ENCODE measurements around the gene MMP24OS.
"Not testable (repeated sequence)": the region's sequence is repeated elsewhere in the genome, so short reads cannot be mapped to it uniquely, and the experiment has no call there.

The MMP24OS gene

GRCh38 chr20:35277531-35278395, at the start of gene MMP24OS:
Gene MMP24OS (minus strand): TSS chr20:35278122. CDS start chr20:35277929, 193 bp downstream.
- in situ Hi-C loops (cut with MboI; ENCODE audit: low sequenced_read_pairs), result no loop called here

GRCh38 chr20:35327074-35327976, 49.4 kb upstream of the MMP24OS start:
- in situ Hi-C loops (cut with MboI; ENCODE audit: low sequenced_read_pairs), result no loop called here

GRCh38 chr20:35326740-35327073, 48.8 kb upstream of the MMP24OS start:
- in situ Hi-C loops (cut with MboI; ENCODE audit: low sequenced_read_pairs), result no loop called here

- in situ Hi-C loops (cut with MboI; ENCODE audit: low sequenced_read_pairs), result no loop called here
Measured at GRCh38 chr20:35326021-35326739, 48.3 kb upstream of the MMP24OS start.

- in situ Hi-C loops (cut with MboI; ENCODE audit: low sequenced_read_pairs), result no loop called here
Measured at GRCh38 chr20:35325401-35325800, 47.5 kb upstream of the MMP24OS start.

GRCh38 chr20:35320396-35321126, 42.6 kb upstream of the MMP24OS start:
- in situ Hi-C loops (cut with MboI; ENCODE audit: low sequenced_read_pairs), result no loop called here

- in situ Hi-C loops (cut with MboI; ENCODE audit: low sequenced_read_pairs), result no loop called here
Measured at GRCh38 chr20:35319871-35320197, 41.9 kb upstream of the MMP24OS start.

GRCh38 chr20:35319192-35319870, 41.4 kb upstream of the MMP24OS start:
- in situ Hi-C loops (cut with MboI; ENCODE audit: low sequenced_read_pairs), result no loop called here

- in situ Hi-C loops (cut with MboI; ENCODE audit: low sequenced_read_pairs), result no loop called here
Measured at GRCh38 chr20:35318502-35319157, 40.7 kb upstream of the MMP24OS start.

- in situ Hi-C loops (cut with MboI; ENCODE audit: low sequenced_read_pairs), result no loop called here
Measured at GRCh38 chr20:35317416-35318210, 39.7 kb upstream of the MMP24OS start.

- in situ Hi-C loops (cut with MboI; ENCODE audit: low sequenced_read_pairs), result no loop called here
Measured at GRCh38 chr20:35316086-35316485, 38.2 kb upstream of the MMP24OS start.

- in situ Hi-C loops (cut with MboI; ENCODE audit: low sequenced_read_pairs), result not testable (repeated sequence)
Measured at GRCh38 chr20:35315632-35316020, 37.7 kb upstream of the MMP24OS start.

- in situ Hi-C loops (cut with MboI; ENCODE audit: low sequenced_read_pairs), result no loop called here
Measured at GRCh38 chr20:35314816-35315631, 37.1 kb upstream of the MMP24OS start.

GRCh38 chr20:35312318-35312717, 34.4 kb upstream of the MMP24OS start:
- in situ Hi-C loops (cut with MboI; ENCODE audit: low sequenced_read_pairs), result no loop called here

GRCh38 chr20:35311822-35312221, 33.9 kb upstream of the MMP24OS start:
- in situ Hi-C loops (cut with MboI; ENCODE audit: low sequenced_read_pairs), result no loop called here

GRCh38 chr20:35311409-35311808, 33.5 kb upstream of the MMP24OS start:
- in situ Hi-C loops (cut with MboI; ENCODE audit: low sequenced_read_pairs), result no loop called here

GRCh38 chr20:35307666-35308653, 30.0 kb upstream of the MMP24OS start:
- in situ Hi-C loops (cut with MboI; ENCODE audit: low sequenced_read_pairs), result loop anchor here (10.0 kb wide), 1 partner anchor 137 kb away; no protein-coding TSS in a partner anchor
